HCT116 (cell line): ENCODE measurements around the gene THSD7B.

Experiments used
- TF ChIP-seq, protein P1 (sequence below), 3 experiments: fragments of 200-600 bp in 1 of 3; sonication (generic) in 1 of 3; IDR thresholded peaks in 2 of 3; conservative IDR thresholded peaks in 1 of 3; 2 replicates each; pipeline ENCODE4 v1.5.1; 2012 to 2017; ENCODE audit warnings: low read depth in 2 of 3, low read length in 2 of 3, antibody characterized with exemption in 1 of 3, borderline replicate concordance in 1 of 3, control low read depth in 1 of 3, mild to moderate bottlenecking in 1 of 3, mixed read lengths in 1 of 3, mixed run types in 1 of 3, moderate library complexity in 1 of 3; ENCODE audit not compliant: insufficient read depth in 1 of 3
- TF ChIP-seq, protein P2 (sequence below): IDR thresholded peaks from 2 replicates; pipeline ENCODE4 v1.6.1; 2012; ENCODE audit warnings: low read depth
- TF ChIP-seq, protein P3 (sequence below): IDR thresholded peaks from 2 replicates; pipeline ENCODE4 v1.6.1; 2012

DNA sequence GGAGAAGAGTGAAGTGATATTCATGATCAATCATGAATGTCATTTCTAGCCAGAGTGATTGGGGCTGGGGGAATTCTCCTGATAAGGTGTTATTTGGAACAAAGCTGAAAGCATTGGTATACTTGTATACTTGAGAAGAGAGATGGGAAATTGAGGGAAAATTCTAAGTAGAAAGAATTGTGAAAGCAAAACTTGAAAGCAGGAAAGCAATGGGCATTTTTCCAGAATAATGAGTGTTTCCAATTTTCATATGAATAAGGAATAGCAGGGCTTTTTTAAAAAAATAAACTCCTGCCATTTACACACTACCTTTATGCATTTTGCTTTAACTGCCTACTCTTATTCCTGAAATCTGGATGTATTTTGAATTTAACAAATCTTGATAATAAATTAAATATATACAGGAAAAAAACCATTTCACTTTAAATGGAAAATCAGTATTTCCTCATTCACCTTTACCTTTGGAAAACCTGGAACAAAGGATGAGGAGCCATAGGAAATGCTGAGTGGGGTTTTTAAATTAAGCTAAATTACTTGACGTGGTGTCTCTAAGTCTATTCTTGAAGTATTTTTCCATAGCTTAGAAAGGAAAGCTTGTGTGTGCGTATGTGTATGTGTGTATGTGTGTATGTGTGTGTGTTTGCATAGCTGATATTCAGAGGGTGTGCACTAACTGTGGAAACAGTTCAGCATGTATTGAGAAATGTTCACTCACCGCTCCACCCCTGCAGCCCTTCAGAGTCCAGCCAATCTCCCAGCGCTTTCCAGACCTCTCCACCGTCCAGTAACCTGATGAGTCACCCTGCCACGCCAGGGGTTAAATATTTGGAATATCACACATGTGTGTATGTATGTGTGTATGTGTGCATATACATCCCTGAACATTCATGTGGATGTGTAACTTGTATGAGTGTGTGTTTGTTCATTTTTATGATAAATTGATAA is 427.3 kb downstream of the THSD7B start:
- TF ChIP-seq, protein P1, sequence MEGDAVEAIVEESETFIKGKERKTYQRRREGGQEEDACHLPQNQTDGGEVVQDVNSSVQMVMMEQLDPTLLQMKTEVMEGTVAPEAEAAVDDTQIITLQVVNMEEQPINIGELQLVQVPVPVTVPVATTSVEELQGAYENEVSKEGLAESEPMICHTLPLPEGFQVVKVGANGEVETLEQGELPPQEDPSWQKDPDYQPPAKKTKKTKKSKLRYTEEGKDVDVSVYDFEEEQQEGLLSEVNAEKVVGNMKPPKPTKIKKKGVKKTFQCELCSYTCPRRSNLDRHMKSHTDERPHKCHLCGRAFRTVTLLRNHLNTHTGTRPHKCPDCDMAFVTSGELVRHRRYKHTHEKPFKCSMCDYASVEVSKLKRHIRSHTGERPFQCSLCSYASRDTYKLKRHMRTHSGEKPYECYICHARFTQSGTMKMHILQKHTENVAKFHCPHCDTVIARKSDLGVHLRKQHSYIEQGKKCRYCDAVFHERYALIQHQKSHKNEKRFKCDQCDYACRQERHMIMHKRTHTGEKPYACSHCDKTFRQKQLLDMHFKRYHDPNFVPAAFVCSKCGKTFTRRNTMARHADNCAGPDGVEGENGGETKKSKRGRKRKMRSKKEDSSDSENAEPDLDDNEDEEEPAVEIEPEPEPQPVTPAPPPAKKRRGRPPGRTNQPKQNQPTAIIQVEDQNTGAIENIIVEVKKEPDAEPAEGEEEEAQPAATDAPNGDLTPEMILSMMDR (IDR thresholded peaks at IDR 0.05 in 2 of 3, conservative IDR thresholded peaks at IDR 0.05 in 1 of 3; ENCODE audit: borderline replicate concordance in 1 of 3, insufficient read depth in 1 of 3, low read depth in 2 of 3, low read length in 2 of 3), result no peak
- TF ChIP-seq, protein P2, sequence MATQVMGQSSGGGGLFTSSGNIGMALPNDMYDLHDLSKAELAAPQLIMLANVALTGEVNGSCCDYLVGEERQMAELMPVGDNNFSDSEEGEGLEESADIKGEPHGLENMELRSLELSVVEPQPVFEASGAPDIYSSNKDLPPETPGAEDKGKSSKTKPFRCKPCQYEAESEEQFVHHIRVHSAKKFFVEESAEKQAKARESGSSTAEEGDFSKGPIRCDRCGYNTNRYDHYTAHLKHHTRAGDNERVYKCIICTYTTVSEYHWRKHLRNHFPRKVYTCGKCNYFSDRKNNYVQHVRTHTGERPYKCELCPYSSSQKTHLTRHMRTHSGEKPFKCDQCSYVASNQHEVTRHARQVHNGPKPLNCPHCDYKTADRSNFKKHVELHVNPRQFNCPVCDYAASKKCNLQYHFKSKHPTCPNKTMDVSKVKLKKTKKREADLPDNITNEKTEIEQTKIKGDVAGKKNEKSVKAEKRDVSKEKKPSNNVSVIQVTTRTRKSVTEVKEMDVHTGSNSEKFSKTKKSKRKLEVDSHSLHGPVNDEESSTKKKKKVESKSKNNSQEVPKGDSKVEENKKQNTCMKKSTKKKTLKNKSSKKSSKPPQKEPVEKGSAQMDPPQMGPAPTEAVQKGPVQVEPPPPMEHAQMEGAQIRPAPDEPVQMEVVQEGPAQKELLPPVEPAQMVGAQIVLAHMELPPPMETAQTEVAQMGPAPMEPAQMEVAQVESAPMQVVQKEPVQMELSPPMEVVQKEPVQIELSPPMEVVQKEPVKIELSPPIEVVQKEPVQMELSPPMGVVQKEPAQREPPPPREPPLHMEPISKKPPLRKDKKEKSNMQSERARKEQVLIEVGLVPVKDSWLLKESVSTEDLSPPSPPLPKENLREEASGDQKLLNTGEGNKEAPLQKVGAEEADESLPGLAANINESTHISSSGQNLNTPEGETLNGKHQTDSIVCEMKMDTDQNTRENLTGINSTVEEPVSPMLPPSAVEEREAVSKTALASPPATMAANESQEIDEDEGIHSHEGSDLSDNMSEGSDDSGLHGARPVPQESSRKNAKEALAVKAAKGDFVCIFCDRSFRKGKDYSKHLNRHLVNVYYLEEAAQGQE, result no peak
- TF ChIP-seq, protein P3, sequence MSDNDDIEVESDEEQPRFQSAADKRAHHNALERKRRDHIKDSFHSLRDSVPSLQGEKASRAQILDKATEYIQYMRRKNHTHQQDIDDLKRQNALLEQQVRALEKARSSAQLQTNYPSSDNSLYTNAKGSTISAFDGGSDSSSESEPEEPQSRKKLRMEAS, result no peak
